ENCODE measurements around the gene SLC16A5. TPM values are rescaled to one million over a fixed set of nuclear protein-coding genes. Genes with fewer than 3 reads are reported as not detected.

Gene SLC16A5
- total RNA-seq, 3 donors from 2014 or later (not counting 1 experiment from before 2014, with no cell fraction given) = 6.3 to 11.2 (median 10.0) TPM

- WGBS (ENCODE audit: insufficient coverage) = 82% methylated on average over 10 of the region's 11 CpGs
- Mint-ChIP-seq H3K27ac (peak overlapping the region in 1 of 2 donors; percentile 86), H3K27me3 (ENCODE audit: low read depth in 2 of 2) (no peaks in the 10 kb centered on the region), H3K4me1 (peaks cover 0 to 34% of the 10 kb centered on the region in 2 donors), H3K4me3 (peak overlapping the region; percentile 84), H3K9me3 (no peaks in the 10 kb centered on the region), H3K36me3 (no peaks in the 10 kb centered on the region)
- no peaks in the 10 kb centered on the region for H3K36me3 ChIP-seq (ENCODE audit: control insufficient read depth, insufficient read depth, low read length)
- DNase-seq (no peak), ATAC-seq (peak in 2 of 3 donors; percentile 31 to 33)
- peak overlapping the region; percentile 43 for H3K4me3 ChIP-seq (ENCODE audit: low read length)
- intact Hi-C loops (cut with micrococcal nuclease) = no loop called here
- H3K27me3 ChIP-seq (ENCODE audit: control insufficient read depth, insufficient read depth, low read length) = no peaks in the 10 kb centered on the region
- H3K27ac ChIP-seq (ENCODE audit: low read length) = peak overlapping the region; percentile 11
- TF ChIP-seq CTCF (IDR thresholded peaks at IDR 0.05) = no peak
- no peaks in the 10 kb centered on the region for H3K9me3 ChIP-seq (ENCODE audit: control insufficient read depth, insufficient read depth, low read length)
- H3K4me1 ChIP-seq (ENCODE audit: control insufficient read depth, insufficient read depth, low read length) = peaks cover 23% of the 10 kb centered on the region
These were observed 987 bp downstream of the SLC16A5 start for GRCh38 chr17:75088465-75089417.

GRCh38 chr17:75090871-75091854 is 3.4 kb downstream of the SLC16A5 start:
- H3K27ac ChIP-seq (ENCODE audit: low read length) = no peak overlapping the region
- Mint-ChIP-seq H3K4me3 (no peak overlapping the region), H3K27me3 (ENCODE audit: low read depth in 2 of 2) (no peaks in the 10 kb centered on the region), H3K4me1 (peaks cover 0 to 34% of the 10 kb centered on the region in 2 donors), H3K9me3 (no peaks in the 10 kb centered on the region), H3K27ac (peak overlapping the region in 1 of 2 donors; percentile 5), H3K36me3 (no peaks in the 10 kb centered on the region)
- H3K4me3 ChIP-seq (ENCODE audit: low read length) = no peak overlapping the region
- H3K36me3 ChIP-seq (ENCODE audit: control insufficient read depth, insufficient read depth, low read length) = no peaks in the 10 kb centered on the region
- WGBS (ENCODE audit: insufficient coverage) = 92% methylated on average over 19 of the region's 19 CpGs
- intact Hi-C loops (cut with micrococcal nuclease) = no loop called here
- peaks cover 23% of the 10 kb centered on the region for H3K4me1 ChIP-seq (ENCODE audit: control insufficient read depth, insufficient read depth, low read length)
- TF ChIP-seq CTCF (IDR thresholded peaks at IDR 0.05) = no peak
- H3K9me3 ChIP-seq (ENCODE audit: control insufficient read depth, insufficient read depth, low read length) = no peaks in the 10 kb centered on the region
- no peak for ATAC-seq
- DNase-seq = no peak
- no peaks in the 10 kb centered on the region for H3K27me3 ChIP-seq (ENCODE audit: control insufficient read depth, insufficient read depth, low read length)

GRCh38 chr17:75091855-75092327 is 4.1 kb downstream of the SLC16A5 start:
- peak overlapping the region in 1 of 2 donors; percentile 5 for H3K27ac Mint-ChIP-seq
- Histone ChIP-seq H3K4me1 (ENCODE audit: control insufficient read depth, insufficient read depth, low read length) (peaks cover 23% of the 10 kb centered on the region), H3K4me3 (ENCODE audit: low read length) (no peak overlapping the region), H3K27me3 (ENCODE audit: control insufficient read depth, insufficient read depth, low read length) (no peaks in the 10 kb centered on the region), H3K9me3 (ENCODE audit: control insufficient read depth, insufficient read depth, low read length) (no peaks in the 10 kb centered on the region), H3K36me3 (ENCODE audit: control insufficient read depth, insufficient read depth, low read length) (no peaks in the 10 kb centered on the region), H3K27ac (ENCODE audit: low read length) (no peak overlapping the region)
- H3K36me3 Mint-ChIP-seq = no peaks in the 10 kb centered on the region
- H3K4me3 Mint-ChIP-seq = no peak overlapping the region
- no peak for DNase-seq
- no peaks in the 10 kb centered on the region for H3K9me3 Mint-ChIP-seq
- 96% methylated on average over 10 of the region's 10 CpGs for WGBS (ENCODE audit: insufficient coverage)
- intact Hi-C loops (cut with micrococcal nuclease) = no loop called here
- no peak for ATAC-seq
- no peak for TF ChIP-seq CTCF (IDR thresholded peaks at IDR 0.05)
- H3K27me3 Mint-ChIP-seq (ENCODE audit: low read depth in 2 of 2) = no peaks in the 10 kb centered on the region
- peaks cover 0 to 34% of the 10 kb centered on the region in 2 donors for H3K4me1 Mint-ChIP-seq

Measured in natural killer cell (primary cell).